HPDE6-E6E7 (cell line): ENCODE measurements around the gene PAQR7.
"Not testable (repeated sequence)": the region's sequence is repeated elsewhere in the genome, so short reads cannot be mapped to it uniquely, and the experiment has no call there.

Experiments
- DNase-seq: peaks from one replicate; pipeline ENCODE4 v3.0.0; 2011; ENCODE audit warnings: missing footprints; ENCODE audit errors: extremely low spot score

Gene PAQR7

DNA sequence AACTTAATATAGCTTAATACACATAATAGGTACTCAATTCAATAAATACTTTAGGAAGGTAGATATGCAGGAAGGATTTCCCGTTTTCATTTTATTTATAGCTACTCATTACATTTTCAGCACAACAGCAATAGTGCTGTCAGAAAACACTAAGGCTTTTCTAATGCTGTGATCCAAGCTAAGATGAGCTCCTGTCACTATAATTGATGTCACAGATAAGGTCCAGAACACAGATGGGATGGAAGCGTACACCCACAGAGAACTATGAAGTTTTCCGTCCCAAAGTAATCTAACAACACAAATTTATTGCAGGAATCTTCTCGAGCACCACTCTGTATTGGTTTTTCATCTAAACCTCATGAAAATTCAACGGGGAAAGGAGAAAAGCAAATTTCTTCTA, 29.8 kb downstream of the PAQR7 start:
- no peak for DNase-seq

- DNase-seq: no peak
Measured at GRCh38 chr1:25844536-25845337, 30.8 kb downstream of the PAQR7 start.

DNA sequence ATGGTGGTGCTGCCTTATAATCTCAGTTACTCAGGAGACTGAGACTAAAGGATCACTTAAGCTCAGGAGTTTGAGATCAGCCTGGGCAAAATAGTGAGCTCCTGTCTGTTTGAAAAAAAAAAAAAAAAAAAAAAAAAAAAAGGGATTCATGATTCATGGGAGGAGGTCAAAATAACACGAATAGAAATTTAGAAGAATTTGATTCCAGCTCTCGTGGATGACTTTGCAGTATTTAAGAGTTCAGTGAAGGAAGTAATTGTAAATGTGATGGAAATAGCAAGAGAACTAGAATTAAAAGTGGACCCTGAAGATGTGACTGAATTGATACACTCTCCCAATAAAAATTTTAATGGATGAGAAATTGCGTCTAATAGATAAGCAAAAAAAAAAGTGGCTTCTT, 32.0 kb downstream of the PAQR7 start:
- no peak for DNase-seq

DNA sequence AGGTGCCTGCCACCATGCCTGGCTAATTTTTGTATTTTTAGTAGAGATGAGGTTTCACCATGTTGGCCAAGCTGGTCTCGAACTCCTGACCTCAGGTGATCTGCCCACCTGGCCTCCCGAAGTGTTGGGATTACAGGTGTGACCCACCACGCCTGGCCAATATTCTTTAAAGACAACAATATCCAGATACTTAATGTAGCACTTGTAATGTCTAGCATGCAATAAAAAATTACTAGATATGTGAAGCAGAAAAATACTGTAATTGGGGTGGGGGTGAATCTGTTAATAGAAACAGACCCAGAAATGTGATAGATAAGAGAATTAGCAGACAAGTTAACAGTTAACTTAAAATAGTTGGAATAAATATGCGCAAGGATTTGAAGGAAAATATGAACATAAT, 35.7 kb downstream of the PAQR7 start:
- DNase-seq: not testable (repeated sequence)

DNA sequence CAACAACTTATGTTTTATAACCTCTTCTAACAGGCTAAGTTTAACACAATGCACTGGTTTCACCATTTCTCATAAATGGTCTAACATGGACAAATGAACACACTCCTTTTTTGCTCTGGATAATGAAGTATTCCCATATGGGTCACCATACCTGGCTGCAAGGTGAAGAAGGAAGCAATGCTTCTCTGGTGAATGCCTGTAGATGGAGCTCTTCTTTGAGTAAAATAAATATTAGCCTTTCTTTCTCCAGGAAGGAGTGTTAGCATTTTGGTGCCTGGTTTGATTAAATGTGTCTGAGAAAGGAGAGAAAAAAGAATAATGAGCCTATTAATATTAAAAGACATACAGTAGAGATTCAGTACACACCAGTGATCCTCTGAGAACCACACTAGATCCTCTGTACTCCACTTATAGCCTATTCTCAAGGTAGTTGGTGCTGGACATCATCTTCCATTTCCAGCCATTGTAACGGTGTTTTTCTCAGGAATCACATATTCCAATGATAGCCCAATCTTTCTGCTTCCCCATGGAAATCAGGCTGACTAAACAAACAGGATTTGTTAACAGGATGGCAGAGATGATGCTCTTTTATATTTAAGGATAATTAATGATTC, 38.1 kb downstream of the PAQR7 start:
- DNase-seq: no peak

DNA sequence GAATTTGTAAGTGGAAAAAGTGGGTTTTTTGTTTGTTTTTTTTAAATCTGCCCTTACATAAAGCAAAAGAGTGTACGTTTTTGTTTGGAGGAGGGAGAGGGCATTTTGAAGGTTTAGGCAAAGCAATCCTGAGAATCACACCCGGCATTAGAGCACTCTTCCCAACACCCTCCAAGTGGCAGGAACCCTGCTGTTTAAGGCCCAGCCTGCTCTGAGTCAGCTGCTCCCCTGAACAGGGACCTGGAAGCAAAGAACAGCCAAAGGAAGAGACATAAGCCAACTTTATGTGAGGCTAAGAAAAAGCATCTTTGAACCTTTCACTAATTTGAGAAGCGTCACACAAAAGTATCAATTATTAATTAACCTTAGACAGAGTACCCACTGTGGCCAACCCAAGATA, 38.8 kb downstream of the PAQR7 start:
- no peak for DNase-seq

DNA sequence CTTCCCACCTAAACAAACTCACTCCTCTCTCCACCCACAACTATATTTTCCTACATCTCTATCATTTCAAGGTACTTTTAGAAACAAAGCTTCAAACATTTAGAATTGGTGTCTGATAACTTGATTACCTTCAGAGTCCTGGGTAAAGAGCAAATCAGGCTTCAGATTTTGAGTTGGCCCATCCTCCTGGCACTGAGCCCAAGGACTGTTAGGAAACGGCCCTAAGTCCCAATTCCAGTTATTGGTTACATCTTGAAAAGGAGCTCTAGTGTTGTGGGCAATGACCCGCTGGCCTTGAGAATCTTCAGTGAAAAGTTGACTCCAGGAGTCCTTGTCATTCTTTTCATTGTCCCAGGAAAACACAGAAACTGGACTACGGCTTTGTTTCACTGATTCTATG, 40.6 kb downstream of the PAQR7 start:
- no peak for DNase-seq

- DNase-seq: no peak
Measured at GRCh38 chr1:25833158-25833557, 42.4 kb downstream of the PAQR7 start.

- no peak for DNase-seq
Measured at GRCh38 chr1:25832336-25833037, 43.0 kb downstream of the PAQR7 start.

DNA sequence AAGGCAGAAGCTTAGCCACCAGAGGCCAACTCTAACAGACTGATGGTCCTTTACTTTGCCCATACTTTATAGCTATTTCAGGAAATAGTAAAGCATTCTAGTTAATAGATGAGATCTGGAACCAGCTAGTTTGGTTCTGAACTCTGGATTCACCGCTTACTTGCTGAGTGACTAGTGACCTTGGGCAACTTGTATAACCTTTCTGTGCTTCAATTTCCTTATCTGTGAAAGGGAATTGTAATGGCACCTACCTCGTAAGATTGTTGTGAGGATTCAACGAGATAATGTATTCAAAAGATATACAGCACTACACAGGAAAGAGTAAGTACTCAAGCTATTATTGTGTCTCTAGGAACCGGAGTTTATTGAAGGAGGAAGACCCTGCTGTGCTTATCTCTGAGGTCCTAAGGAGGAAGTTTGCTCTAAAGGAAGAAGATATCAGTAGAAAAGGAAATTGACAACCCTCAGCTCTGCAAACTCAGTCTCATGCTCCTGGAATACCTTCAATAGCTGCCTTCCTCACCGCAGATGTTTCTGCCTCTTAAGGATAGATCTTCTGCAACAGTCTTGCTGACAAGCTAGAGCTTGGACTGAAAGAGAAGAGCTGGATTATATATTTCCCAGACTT, 43.8 kb downstream of the PAQR7 start:
- DNase-seq: no peak

GRCh38 chr1:25829046-25829445, 46.5 kb downstream of the PAQR7 start:
- DNase-seq: no peak

DNA sequence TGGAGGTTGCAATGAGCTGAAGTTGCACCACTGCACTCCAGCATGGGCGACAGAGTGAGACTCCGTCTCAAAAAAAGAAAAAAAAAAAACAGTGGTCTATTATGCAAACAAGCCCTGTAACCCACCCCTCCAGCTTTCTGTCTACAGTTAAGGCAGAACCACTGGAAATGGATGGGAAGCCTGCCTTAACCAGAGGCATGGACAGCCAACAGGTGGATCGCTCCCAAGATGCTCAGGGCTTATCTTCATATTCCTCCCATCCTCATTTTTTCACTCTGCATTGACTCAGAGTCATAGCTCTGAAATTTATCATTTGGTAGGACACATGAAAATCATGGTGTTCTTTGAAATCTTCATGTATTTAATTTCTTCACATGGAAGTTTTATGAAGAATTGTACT, 47.0 kb downstream of the PAQR7 start:
- DNase-seq: no peak

- DNase-seq: no peak
Measured at GRCh38 chr1:25826571-25826970, 48.9 kb downstream of the PAQR7 start.

DNA sequence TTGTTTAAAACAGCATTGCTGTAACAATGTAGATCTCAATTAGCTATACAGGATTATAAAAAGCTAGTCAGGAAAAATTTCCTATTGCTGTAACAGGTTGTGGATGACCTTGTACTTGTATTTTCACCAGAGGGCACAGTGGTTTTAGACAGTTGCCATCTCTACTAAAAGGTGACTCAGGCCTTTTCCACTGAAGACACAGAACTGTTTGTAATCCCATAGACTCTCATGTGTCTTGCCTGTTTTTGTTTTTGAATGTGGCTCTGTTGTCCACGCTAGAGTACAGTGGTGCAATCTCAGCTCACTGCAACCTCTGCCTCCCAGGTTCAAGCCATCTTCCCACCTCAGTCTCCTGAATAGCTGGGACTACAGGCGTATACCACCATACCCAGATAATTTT, 49.9 kb downstream of the PAQR7 start:
- no peak for DNase-seq

DNA sequence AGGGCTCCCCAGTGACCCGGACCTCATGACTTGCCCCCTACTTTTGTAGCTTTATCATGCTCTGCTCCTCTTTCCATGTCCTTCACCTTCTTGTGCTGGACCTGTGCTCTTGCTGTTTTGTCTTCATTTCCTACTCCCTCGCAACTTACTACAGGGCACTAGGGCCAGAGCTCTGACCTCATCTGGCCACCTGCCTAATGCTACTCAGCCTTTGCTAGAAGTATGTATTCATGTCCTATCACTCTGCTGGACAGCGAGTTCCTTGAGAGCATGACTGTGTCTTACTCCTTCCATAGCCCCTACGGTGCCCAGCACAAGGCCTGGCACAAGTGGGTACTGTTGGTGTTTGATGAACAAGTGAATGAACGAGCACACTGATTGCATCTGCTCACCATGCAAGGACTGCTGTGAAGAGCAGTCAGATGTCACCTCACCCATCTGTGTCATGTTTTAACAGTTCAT, 53.8 kb downstream of the PAQR7 start:
- DNase-seq: no peak

GRCh38 chr1:25821112-25821476, 54.4 kb downstream of the PAQR7 start:
- DNase-seq: no peak

DNA sequence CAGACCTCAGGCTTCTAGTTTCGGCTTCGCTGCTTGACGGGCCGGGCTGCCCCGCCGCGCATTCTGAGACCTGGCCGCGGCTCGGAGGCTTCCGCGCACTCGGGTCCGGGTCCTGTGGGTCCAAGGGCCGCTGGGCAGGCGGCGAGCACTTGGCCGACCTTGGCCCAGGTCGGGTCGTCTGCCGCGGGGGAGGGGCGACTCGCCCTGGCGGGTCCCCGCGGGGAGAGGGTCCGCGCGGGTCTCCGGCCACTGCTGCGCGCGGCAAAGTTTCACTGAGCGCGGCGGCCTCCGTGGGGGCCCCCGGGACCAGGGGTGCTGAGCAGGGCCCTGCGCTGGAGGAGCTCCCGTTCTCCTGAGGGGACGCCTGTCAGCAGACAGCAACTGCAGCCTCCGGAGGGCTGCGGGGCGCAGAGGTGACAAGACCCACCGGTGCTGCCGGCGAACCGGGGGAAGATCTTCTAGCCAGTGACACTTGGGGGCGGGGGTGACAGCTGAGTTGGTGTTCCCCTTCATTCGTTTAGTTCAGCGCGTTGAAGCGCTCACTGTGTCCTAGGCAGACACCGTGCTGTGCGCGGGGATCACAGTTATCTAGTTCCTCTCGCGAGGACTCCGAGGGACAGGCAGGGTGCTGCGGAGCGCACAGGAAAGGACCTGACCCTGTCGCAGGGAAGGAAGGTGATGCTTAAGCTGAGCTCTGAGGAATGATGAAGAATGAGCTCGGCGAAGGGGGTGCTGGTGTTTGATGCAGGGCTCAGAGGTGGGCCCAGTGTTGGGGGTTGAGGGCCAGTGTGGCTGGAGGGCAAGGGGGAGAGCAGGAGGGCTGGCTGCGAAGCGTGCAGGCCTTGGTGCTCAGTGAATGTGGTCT, 55.0 kb downstream of the PAQR7 start:
- DNase-seq: peak; percentile 74

DNA sequence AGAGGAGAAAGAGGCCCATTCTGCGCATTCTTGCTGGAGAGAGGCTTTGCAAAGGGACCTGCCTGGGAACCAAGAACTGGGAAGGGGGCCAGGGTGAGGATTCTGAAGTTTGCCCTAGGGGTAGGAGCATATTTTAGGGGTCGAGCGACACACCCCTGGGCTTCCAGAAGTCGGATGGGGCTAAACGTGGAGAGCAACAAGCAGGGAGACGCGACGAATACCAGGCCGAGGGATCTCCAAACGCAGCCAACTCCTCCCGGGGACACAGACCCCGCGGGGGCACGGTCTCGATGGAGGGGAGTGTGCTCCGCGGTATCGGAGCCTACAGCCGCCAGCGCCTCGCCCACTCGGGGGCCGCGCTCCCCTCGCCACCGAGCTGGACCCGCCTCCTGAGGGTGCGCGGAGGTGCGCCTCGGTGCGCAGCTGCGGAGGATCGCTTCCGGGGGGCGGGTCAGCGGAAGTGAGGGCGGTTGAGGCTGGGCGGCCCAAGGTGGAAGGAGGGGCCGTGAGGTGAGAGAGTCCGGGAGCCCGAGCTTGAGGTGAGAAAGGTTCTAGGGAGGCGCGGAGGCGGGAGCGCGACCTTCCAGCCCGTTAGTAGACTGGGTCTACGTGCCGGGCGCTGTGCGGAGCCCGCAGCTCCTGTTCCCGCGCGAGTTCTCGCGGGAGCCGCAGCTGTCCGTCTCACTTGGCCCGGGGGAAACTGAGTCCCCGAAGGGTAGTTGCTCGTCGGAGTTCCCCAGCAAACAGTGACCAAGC, 55.8 kb downstream of the PAQR7 start, which contains the start of gene MTFR1L:
Gene MTFR1L (plus strand): TSS at position 464 of the 756 bp plus-strand sequence. CDS start 3,151 bp downstream, outside the sequence.
- peak; percentile 92 for DNase-seq

GRCh38 chr1:25818569-25818968, 56.9 kb downstream of the PAQR7 start:
- DNase-seq: no peak

DNA sequence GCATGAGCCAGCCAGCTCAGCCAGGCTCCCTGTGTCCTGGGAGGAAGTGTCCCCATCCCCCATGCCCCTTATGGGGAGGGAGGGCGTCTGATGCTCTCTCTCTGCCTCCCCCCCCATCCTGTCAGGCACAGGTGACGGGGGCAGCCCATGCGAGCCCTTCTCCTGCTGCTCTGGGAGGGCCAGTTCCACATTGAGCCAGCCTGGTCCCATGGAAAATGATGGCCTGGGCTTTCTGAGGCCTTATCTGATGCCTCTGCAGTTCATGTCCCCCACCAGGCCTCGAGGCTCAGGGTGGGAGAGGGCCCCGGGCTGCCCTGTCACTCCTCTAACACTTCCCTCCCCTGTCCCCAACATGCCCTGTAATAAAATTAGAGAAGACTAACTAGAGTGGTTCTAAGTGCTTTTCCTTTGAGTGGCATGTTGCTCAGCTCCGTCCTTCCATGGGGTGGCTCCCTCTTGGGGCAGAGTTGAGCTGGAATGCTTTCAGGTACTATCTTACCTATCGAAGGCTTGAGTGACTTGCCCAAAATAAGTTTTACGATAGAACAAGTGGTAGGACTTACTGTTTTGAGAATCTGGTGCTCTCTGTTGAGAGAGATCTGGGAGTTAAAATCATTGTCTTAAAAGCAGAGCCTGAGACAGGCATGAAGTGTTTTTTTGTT, 57.5 kb downstream of the PAQR7 start:
- DNase-seq: no peak
